H7 (cell line): ENCODE data around the gene STK10. TPM values are rescaled to one million over a fixed set of nuclear protein-coding genes. Genes with fewer than 3 reads are reported as not detected.

Experiments used
- DNase-seq: peaks from one replicate; pipeline ENCODE4 v3.0.0; 2012
- H3K27me3 ChIP-seq: 2 replicates; pipeline ENCODE4 v1.6.0; 2011; ENCODE audit warnings: mild to moderate bottlenecking, low read length; ENCODE audit not compliant: control insufficient read depth, insufficient read depth
- H3K36me3 ChIP-seq: replicated peaks from 2 replicates; pipeline ENCODE4 v1.5.1; 2011; ENCODE audit warnings: low read length; ENCODE audit not compliant: control insufficient read depth, insufficient read depth
- H3K4me3 ChIP-seq: 2 replicates; pipeline ENCODE4 v1.5.1; 2011; ENCODE audit warnings: low read depth, mild to moderate bottlenecking, control low read depth, low read length, moderate library complexity; ENCODE audit not compliant: insufficient read depth
- total RNA-seq: library from RNA; depleted of rRNA; stranded (reverse); fragments of >200 nt; shearing (Covaris generic); gene quantifications from 2 replicates; pipeline ENCODE4 v1.2.3, GENCODE V29; 2014

STK10 gene
- total RNA-seq, 1 experiment from 2014 or later, result 7.4 TPM

GRCh38 chr5:172127581-172127980 is 60.4 kb downstream of the STK10 start:
- Histone ChIP-seq H3K4me3 (no peak overlapping the region), H3K27me3 (no peaks in the 10 kb centered on the region), H3K36me3 (no peaks in the 10 kb centered on the region)
- no peak for DNase-seq

- no peak overlapping the region for H3K4me3 ChIP-seq
- H3K36me3 ChIP-seq, result no peaks in the 10 kb centered on the region
- peak; percentile 73 for DNase-seq
These were observed 64.7 kb downstream of the STK10 start for GRCh38 chr5:172123269-172123692.

GRCh38 chr5:172119921-172120688 is 67.9 kb downstream of the STK10 start:
- H3K27me3 ChIP-seq, result no peaks in the 10 kb centered on the region
- DNase-seq, result peak; percentile 64
- H3K4me3 ChIP-seq, result no peak overlapping the region
- no peaks in the 10 kb centered on the region; the same call in 1 of the 2 replicates for H3K36me3 ChIP-seq

More at GRCh38 chr5:172123269-172123692, 64.7 kb downstream of the STK10 start:
- H3K27me3 ChIP-seq, result no peaks in the 10 kb centered on the region

- peak; percentile 23 for DNase-seq
- H3K4me3 ChIP-seq, result no peak overlapping the region
- H3K36me3 ChIP-seq, result no peaks in the 10 kb centered on the region; the same call in 1 of the 2 replicates
- no peaks in the 10 kb centered on the region for H3K27me3 ChIP-seq
These were observed 69.1 kb downstream of the STK10 start for GRCh38 chr5:172118891-172119290.

GRCh38 chr5:172117977-172118701 is 69.9 kb downstream of the STK10 start:
- H3K36me3 ChIP-seq, result no peaks in the 10 kb centered on the region; the same call in 1 of the 2 replicates
- no peak overlapping the region for H3K4me3 ChIP-seq
- DNase-seq, result peak; percentile 13
- H3K27me3 ChIP-seq, result no peaks in the 10 kb centered on the region

- Histone ChIP-seq H3K27me3 (no peaks in the 10 kb centered on the region), H3K4me3 (no peak overlapping the region), H3K36me3 (no peaks in the 10 kb centered on the region; the same call in 1 of the 2 replicates)
- DNase-seq, result no peak
These were observed 72.5 kb downstream of the STK10 start for GRCh38 chr5:172115541-172115982.

- no peak overlapping the region for H3K4me3 ChIP-seq
- peak; percentile 62 for DNase-seq
- H3K36me3 ChIP-seq, result no peaks in the 10 kb centered on the region; the same call in 1 of the 2 replicates
- no peaks in the 10 kb centered on the region for H3K27me3 ChIP-seq
These were observed 73.1 kb downstream of the STK10 start for GRCh38 chr5:172114875-172115422.

- Histone ChIP-seq H3K36me3 (no peaks in the 10 kb centered on the region; the same call in 1 of the 2 replicates), H3K27me3 (no peaks in the 10 kb centered on the region)
- DNase-seq, result no peak
These were observed 75.0 kb downstream of the STK10 start for GRCh38 chr5:172113036-172113435.

GRCh38 chr5:172111852-172112225 is 76.2 kb downstream of the STK10 start:
- DNase-seq, result no peak
- Histone ChIP-seq H3K27me3 (no peaks in the 10 kb centered on the region), H3K36me3 (no peaks in the 10 kb centered on the region; the same call in 1 of the 2 replicates), H3K4me3 (no peak overlapping the region)

More at GRCh38 chr5:172113036-172113435, 75.0 kb downstream of the STK10 start:
- no peak overlapping the region for H3K4me3 ChIP-seq

- peak; percentile 59 for DNase-seq
- Histone ChIP-seq H3K4me3 (no peak overlapping the region), H3K27me3 (no peaks in the 10 kb centered on the region), H3K36me3 (no peaks in the 10 kb centered on the region; the same call in 1 of the 2 replicates)
These were observed 76.8 kb downstream of the STK10 start for GRCh38 chr5:172110921-172111851.

GRCh38 chr5:172110260-172110815 is 77.7 kb downstream of the STK10 start:
- H3K36me3 ChIP-seq, result no peaks in the 10 kb centered on the region; the same call in 1 of the 2 replicates
- H3K27me3 ChIP-seq, result no peaks in the 10 kb centered on the region
- DNase-seq, result no peak

GRCh38 chr5:172109749-172110148 is 78.3 kb downstream of the STK10 start:
- H3K36me3 ChIP-seq, result no peaks in the 10 kb centered on the region; the same call in 1 of the 2 replicates
- no peak for DNase-seq
- no peaks in the 10 kb centered on the region for H3K27me3 ChIP-seq
- no peak overlapping the region for H3K4me3 ChIP-seq

More at GRCh38 chr5:172110260-172110815, 77.7 kb downstream of the STK10 start:
- H3K4me3 ChIP-seq, result no peak overlapping the region

- H3K36me3 ChIP-seq, result no peaks in the 10 kb centered on the region; the same call in 1 of the 2 replicates
- no peak for DNase-seq
- no peaks in the 10 kb centered on the region for H3K27me3 ChIP-seq
- H3K4me3 ChIP-seq, result no peak overlapping the region
These were observed 80.5 kb downstream of the STK10 start for GRCh38 chr5:172107571-172107970.
